Calu3 (cell line): Measurements from ENCODE around the gene HTATSF1. TPM values are rescaled to one million over a fixed set of nuclear protein-coding genes. Genes with fewer than 3 reads are reported as not detected.

Experiments
- BruUV-seq: library from RNA; stranded (reverse); fragments of 400-500 nt; replicated peaks from 2 replicates; lab custom pipeline; 2021; lab: Mats Ljungman, UMichigan
- CTCF ChIA-PET: fragments of 300-600 bp; sonication (Branson Sonifier 250); formaldehyde crosslinking; loops from one replicate; lab custom pipeline; 2022; ENCODE audit warnings: antibody characterized with exemption; lab: Charles Lee
- DNase-seq: peaks from one replicate; pipeline ENCODE4 v3.0.0; 2022
- H3K27ac Mint-ChIP-seq: one replicate; pipeline ENCODE4 v1.8.0; 2022; ENCODE audit warnings: mixed read lengths; ENCODE audit not compliant: unreplicated experiment
- H3K27me3 Mint-ChIP-seq: one replicate; pipeline ENCODE4 v1.8.0; 2022; ENCODE audit warnings: mixed read lengths; ENCODE audit not compliant: unreplicated experiment
- H3K36me3 Mint-ChIP-seq: one replicate; pipeline ENCODE4 v1.8.0; 2022; ENCODE audit warnings: mild to moderate bottlenecking, moderate library complexity, mixed read lengths; ENCODE audit not compliant: insufficient read depth, unreplicated experiment
- H3K4me1 Mint-ChIP-seq: one replicate; pipeline ENCODE4 v1.8.0; 2022; ENCODE audit warnings: mild to moderate bottlenecking, low read depth, mixed read lengths; ENCODE audit not compliant: unreplicated experiment
- H3K4me3 Mint-ChIP-seq: one replicate; pipeline ENCODE4 v1.8.0; 2022; ENCODE audit warnings: mild to moderate bottlenecking, low read depth, moderate library complexity, mixed read lengths; ENCODE audit not compliant: unreplicated experiment
- H3K9me3 Mint-ChIP-seq: one replicate; pipeline ENCODE4 v1.8.0; 2022; ENCODE audit warnings: low read depth, mixed read lengths; ENCODE audit not compliant: unreplicated experiment
- CTCF ChIP-seq: fragments of 200-600 bp; IDR thresholded peaks from one replicate; pipeline ENCODE4 v1.8.0; 2022; ENCODE audit warnings: antibody characterized with exemption; ENCODE audit not compliant: unreplicated experiment
- intact Hi-C: fragments of 100-400 bp; cut with micrococcal nuclease; formaldehyde crosslinking; loops from one replicate; pipeline ENCODE4 v1.10.0; 2022; ENCODE audit not compliant: unreplicated experiment
- total RNA-seq: library from RNA; stranded (reverse); gene quantifications from 2 replicates; pipeline ENCODE4 v1.2.3, GENCODE V29; 2022

The HTATSF1 gene
- total RNA-seq, 1 experiment from 2014 or later, result 46.0 TPM

- TF ChIP-seq CTCF, result no peak
- H3K27me3 Mint-ChIP-seq, result no peaks in the 10 kb centered on the region
- H3K27ac Mint-ChIP-seq, result no peak overlapping the region
- H3K4me3 Mint-ChIP-seq, result no peak overlapping the region
- peak; percentile 9 for DNase-seq
- H3K9me3 Mint-ChIP-seq, result peaks cover 4% of the 10 kb centered on the region
- CTCF ChIA-PET, result no interaction called here
- peaks cover 12% of the 10 kb centered on the region for H3K36me3 Mint-ChIP-seq
- BruUV-seq, result no TSS peak
- intact Hi-C loops, result loop anchor here (5.0 kb wide), 1 partner anchor 32 kb away; the partner anchor contains the start of gene HTATSF1
- H3K4me1 Mint-ChIP-seq, result peaks cover 94% of the 10 kb centered on the region
Observed at GRCh38 chrX:136529795-136530194, 32.4 kb downstream of the HTATSF1 start.

GRCh38 chrX:136531951-136532350 lies 34.6 kb downstream of the HTATSF1 start, which contains the start of gene VGLL1:
Gene VGLL1 (plus strand): TSS chrX:136532215. CDS start chrX:136536021, 3,806 bp downstream.
- DNase-seq, result peak; percentile 60
- peak within 1 kb of the TSS; percentile 78 for H3K4me3 Mint-ChIP-seq
- H3K4me1 Mint-ChIP-seq, result peaks cover 74% of the 10 kb centered on the region
- CTCF ChIA-PET, result interaction anchor here (0.6 to 1.0 kb wide), 7 partner anchors 9 to 497 kb away, joined by 3 to 7 read pairs (median 4); no protein-coding TSS in a partner anchor
- H3K36me3 Mint-ChIP-seq, result peaks cover 18% of the 10 kb centered on the region
- H3K27ac Mint-ChIP-seq, result peak within 1 kb of the TSS; percentile 77
- H3K9me3 Mint-ChIP-seq, result peaks cover 4% of the 10 kb centered on the region
- intact Hi-C loops, result loop anchor here (5.0 kb wide), 1 partner anchor 35 kb away; the partner anchor contains the start of gene HTATSF1
- BruUV-seq, result no TSS peak
- no peaks in the 10 kb centered on the region for H3K27me3 Mint-ChIP-seq
- TF ChIP-seq CTCF, result no peak

- DNase-seq, result no peak
- CTCF ChIA-PET, result no interaction called here
- no TSS peak for BruUV-seq
- intact Hi-C loops, result loop anchor here (5.0 kb wide), 1 partner anchor 37 kb away; the partner anchor contains the start of gene HTATSF1
- Mint-ChIP-seq H3K27ac (no peak overlapping the region), H3K9me3 (no peaks in the 10 kb centered on the region), H3K27me3 (no peaks in the 10 kb centered on the region), H3K4me1 (peaks cover 54% of the 10 kb centered on the region), H3K4me3 (peak overlapping the region; percentile 78), H3K36me3 (peaks cover 18% of the 10 kb centered on the region)
- no peak for TF ChIP-seq CTCF
Observed at GRCh38 chrX:136534131-136534530, 36.7 kb downstream of the HTATSF1 start.

- Mint-ChIP-seq H3K27ac (no peak overlapping the region), H3K4me3 (no peak overlapping the region), H3K36me3 (peaks cover 18% of the 10 kb centered on the region), H3K4me1 (peaks cover 24% of the 10 kb centered on the region), H3K27me3 (no peaks in the 10 kb centered on the region), H3K9me3 (no peaks in the 10 kb centered on the region)
- CTCF ChIA-PET, result no interaction called here
- DNase-seq, result no peak
- no TSS peak for BruUV-seq
- no peak for TF ChIP-seq CTCF
- intact Hi-C loops, result no loop called here
Observed at GRCh38 chrX:136538811-136539210, 41.4 kb downstream of the HTATSF1 start.
